A549 (cell line): ENCODE results near the gene PUS3. TPM values are rescaled to one million over a fixed set of nuclear protein-coding genes. Genes with fewer than 3 reads are reported as not detected.

ENCODE experiments used
- ATAC-seq, 2 experiments: fragments of 200-7000 bp in 1 of 2; fragments of >200 bp in 1 of 2; cut with Nextera tagmentation in 1 of 2; cut with Tn5 transposase in 1 of 2; 3 replicates each; pipeline versions ENCODE4 v1.8.0 to v1.9.1; 2018 to 2020; ENCODE audit warnings: mild to moderate bottlenecking in 1 of 2, moderate library complexity in 1 of 2
- CTCF ChIA-PET: fragments of 300-600 bp; sonication (Branson Sonifier 250); formaldehyde crosslinking; extraction: SDS; loops from one replicate; lab custom pipeline; 2021; ENCODE audit warnings: antibody characterized with exemption, inconsistent platforms; lab: Yijun Ruan, JAX
- POLR2A ChIA-PET: fragments of 350-600 bp; formaldehyde crosslinking; extraction: SDS; loops from one replicate; lab custom pipeline; 2021; ENCODE audit warnings: antibody characterized with exemption, inconsistent platforms; lab: Yijun Ruan, JAX
- DNase-seq, 2 experiments: peaks; one replicate each; pipeline versions ENCODE4 v3.0.0 to v3.0.0-alpha.2; 2011 to 2016; ENCODE audit warnings: low read depth in 1 of 2, low spot score in 1 of 2
- FAIRE-seq: peaks from 2 replicates; lab custom pipeline; 2011; peaks lifted over from hg19 to GRCh38; lab: Jason Lieb, UNC
- H3K27ac ChIP-seq, 2 experiments: fragments of >200 bp; sonication (Bioruptor Twin); formaldehyde crosslinking; 3 replicates each; pipeline ENCODE4 v1.5.1; 2016 to 2017
- H3K4me1 ChIP-seq: fragments of >200 bp; sonication (Bioruptor Twin); formaldehyde crosslinking; 3 replicates; pipeline ENCODE4 v1.6.1; 2016
- H3K4me2 ChIP-seq: fragments of >200 bp; sonication (Bioruptor Twin); formaldehyde crosslinking; 3 replicates; pipeline ENCODE4 v1.6.1; 2016
- H3K4me3 ChIP-seq: fragments of >200 bp; sonication (Bioruptor Twin); formaldehyde crosslinking; 3 replicates; pipeline ENCODE4 v1.5.1; 2016
- H3K9me3 ChIP-seq: fragments of >200 bp; sonication (Bioruptor Twin); formaldehyde crosslinking; 3 replicates; pipeline ENCODE4 v1.6.1; 2016
- ATOH8 ChIP-seq: fragments of 250-450 bp; sonication (Bioruptor Pico); IDR thresholded peaks from 2 replicates; pipeline ENCODE4 v1.5.0; 2020; ENCODE audit warnings: low read depth, mild to moderate bottlenecking, moderate library complexity
- BHLHE40 ChIP-seq: IDR thresholded peaks from 2 replicates; pipeline ENCODE4 v1.6.1; 2012; ENCODE audit warnings: low read depth, low read length, inconsistent platforms
- CBX2 ChIP-seq: fragments of 200-600 bp; sonication (generic); IDR thresholded peaks from 2 replicates; pipeline ENCODE4 v1.6.1; 2016; ENCODE audit warnings: low read depth, mild to moderate bottlenecking, borderline replicate concordance
- CBX8 ChIP-seq: fragments of 200-600 bp; sonication (generic); IDR thresholded peaks from 2 replicates; pipeline ENCODE4 v1.6.1; 2016
- CEBPB ChIP-seq, 2 experiments: fragments of >200 bp in 1 of 2; sonication (Bioruptor Twin) in 1 of 2; formaldehyde crosslinking in 1 of 2; IDR thresholded peaks; 2 replicates each; pipeline ENCODE4 v1.6.1; 2012 to 2016
- EHF ChIP-seq: fragments of 250-450 bp; sonication (Bioruptor Pico); IDR thresholded peaks from 2 replicates; pipeline ENCODE4 v1.5.0; 2020; ENCODE audit warnings: mild to moderate bottlenecking
- EP300 ChIP-seq, 2 experiments: fragments of >200 bp; sonication (Bioruptor Twin); formaldehyde crosslinking; IDR thresholded peaks; 2 replicates in 1 of 2; 3 replicates in 1 of 2; pipeline ENCODE4 v1.6.1; 2016 to 2017
- FOSB ChIP-seq: fragments of 250-450 bp; sonication (Bioruptor Pico); IDR thresholded peaks from 2 replicates; pipeline ENCODE4 v1.5.0; 2020; ENCODE audit warnings: mild to moderate bottlenecking, moderate library complexity
- FOSL2 ChIP-seq, 2 experiments: fragments of 450-650 bp in 1 of 2; fragments of >200 bp in 1 of 2; sonication (Bioruptor Twin) in 1 of 2; formaldehyde crosslinking; IDR thresholded peaks; 2 replicates each; pipeline versions ENCODE4 v1.5.0 to v1.6.1; 2016 to 2020; ENCODE audit warnings: mild to moderate bottlenecking in 1 of 2, moderate library complexity in 1 of 2
- FOXS1 ChIP-seq: fragments of 250-450 bp; sonication (Bioruptor Pico); IDR thresholded peaks from 2 replicates; pipeline ENCODE4 v1.5.0; 2020; ENCODE audit warnings: mild to moderate bottlenecking, moderate library complexity
- GATA3 ChIP-seq: IDR thresholded peaks from 2 replicates; pipeline ENCODE4 v1.6.1; 2012; ENCODE audit warnings: borderline replicate concordance
- HDAC2 ChIP-seq: fragments of 200-600 bp; sonication (generic); IDR thresholded peaks from 2 replicates; pipeline ENCODE4 v1.6.1; 2016
- HMGXB4 ChIP-seq: fragments of 250-450 bp; sonication (Bioruptor Pico); IDR thresholded peaks from 2 replicates; pipeline ENCODE4 v1.5.0; 2021; ENCODE audit warnings: mild to moderate bottlenecking, moderate library complexity, borderline replicate concordance
- HOXA7 ChIP-seq: fragments of 250-450 bp; sonication (Bioruptor Pico); IDR thresholded peaks from 2 replicates; pipeline ENCODE4 v1.5.0; 2020; ENCODE audit warnings: mild to moderate bottlenecking, moderate library complexity
- JUN ChIP-seq, 2 experiments: fragments of >200 bp; sonication (Bioruptor Twin); formaldehyde crosslinking; IDR thresholded peaks; 2 replicates in 1 of 2; 3 replicates in 1 of 2; pipeline ENCODE4 v1.6.1; 2016 to 2017
- KDM1A ChIP-seq: fragments of 200-600 bp; sonication (generic); IDR thresholded peaks from 2 replicates; pipeline ENCODE4 v1.6.1; 2016; ENCODE audit warnings: low read depth, mild to moderate bottlenecking
- KDM5A ChIP-seq: fragments of 200-600 bp; sonication (generic); IDR thresholded peaks from 2 replicates; pipeline ENCODE4 v1.6.1; 2016; ENCODE audit warnings: antibody characterized with exemption, mild to moderate bottlenecking
- NFE2L2 ChIP-seq: fragments of 150-350 bp; conservative IDR thresholded peaks from 2 replicates; pipeline ENCODE4 v1.6.1; 2014; ENCODE audit warnings: low read length
- RNF2 ChIP-seq: fragments of 200-600 bp; sonication (generic); IDR thresholded peaks from 2 replicates; pipeline ENCODE4 v1.6.1; 2016; ENCODE audit warnings: low read depth, mild to moderate bottlenecking, antibody characterized with exemption, moderate library complexity, borderline replicate concordance
- SMC3 ChIP-seq: fragments of >200 bp; sonication (Bioruptor Twin); formaldehyde crosslinking; IDR thresholded peaks from 3 replicates; pipeline ENCODE4 v1.6.1; 2018; ENCODE audit warnings: inconsistent platforms
- SREBF2 ChIP-seq: fragments of 450-650 bp; IDR thresholded peaks from 2 replicates; pipeline ENCODE4 v1.6.1; 2014; ENCODE audit warnings: mild to moderate bottlenecking, moderate library complexity
- TP53 ChIP-seq: fragments of 250-450 bp; sonication (Bioruptor Pico); IDR thresholded peaks from 2 replicates; pipeline ENCODE4 v1.5.0; 2021; ENCODE audit warnings: mild to moderate bottlenecking, moderate library complexity
- ZFP36 ChIP-seq: fragments of 450-650 bp; IDR thresholded peaks from 2 replicates; pipeline ENCODE4 v1.6.1; 2014; ENCODE audit warnings: borderline replicate concordance; ENCODE audit not compliant: partially characterized antibody
- WGBS: methylation state at CpG from one replicate; pipeline ENCODE4 v1.1.6; 2017; ENCODE audit errors: missing lambda C conversion rate; 5-methylcytosine and 5-hydroxymethylcytosine counted together
- polyA plus RNA-seq, 4 experiments: library from polyadenylated mRNA; depleted of rRNA in 3 of 4; stranded (reverse); fragments of >200 nt; fragmentation: RNase III in 1 of 4; extraction: RNeasy Plus Mini Kit Qiagen cat#74134 plus additional on column Dnase treatment in 1 of 4; gene quantifications; 2 replicates in 3 of 4; 3 replicates in 1 of 4; pipeline ENCODE4 v1.2.3, GENCODE V29; 2011 to 2017

PUS3 gene
- polyA plus RNA-seq, 2 of the 4 experiments (the other 2 are of a cell fraction), result 5.0 to 8.0 TPM

- H3K4me3 ChIP-seq, result no peak overlapping the region
- no peak for TF ChIP-seq SMC3
- no peak for TF ChIP-seq FOXS1 (CRISPR knock-in tag)
- TF ChIP-seq KDM5A, result no peak
- TF ChIP-seq HOXA7, result no peak
- TF ChIP-seq, all 56 proteins: peak for 0
- ChIA-PET POLR2A (no interaction called here), CTCF (interaction anchor here (1.5 to 2.1 kb wide), 2 partner anchors 13 to 284 kb away, joined by 3 to 8 read pairs; no protein-coding TSS in a partner anchor)
- Histone ChIP-seq H3K27ac (no peak overlapping the region), H3K4me1 (no peaks in the 10 kb centered on the region), H3K9me3 (no peaks in the 10 kb centered on the region), H3K4me2 (peak overlapping the region; percentile 8; the same call in 1 of the 3 replicates)
- 35% methylated on average over 8 of the region's 8 CpGs for WGBS
- FAIRE-seq, result no peak
- no peak for DNase-seq
- ATAC-seq, result no peak
Measured at GRCh38 chr11:125910226-125910849, 7.3 kb upstream of the PUS3 start.

GRCh38 chr11:125904678-125905077, 1.7 kb upstream of the PUS3 start:
- H3K27ac ChIP-seq, result no peak overlapping the region
- H3K4me2 ChIP-seq, result no peak overlapping the region
- 0 out of 3 replicates have a peak, but pooled peaks cover 5% of the 10 kb centered on the region for H3K4me1 ChIP-seq
- FAIRE-seq (no peak), DNase-seq (no peak), ATAC-seq (no peak)
- TF ChIP-seq FOSL2 (IDR thresholded peaks at IDR 0.05) (no peak), FOSL2 (CRISPR knock-in tag; IDR thresholded peaks at IDR 0.05) (no peak), CEBPB (IDR thresholded peaks at IDR 0.05) (no peak), RNF2 (no peak), BHLHE40 (no peak), ATOH8 (CRISPR knock-in tag) (no peak), FOSB (CRISPR knock-in tag) (no peak), HDAC2 (no peak), HMGXB4 (CRISPR knock-in tag) (no peak), JUN (IDR thresholded peaks at IDR 0.05) (no peak), SREBF2 (no peak), EP300 (IDR thresholded peaks at IDR 0.05) (no peak), GATA3 (no peak), KDM1A (no peak), EHF (no peak), CBX8 (no peak), NFE2L2 (no peak), ZFP36 (no peak), CBX2 (no peak), TP53 (CRISPR knock-in tag) (no peak)
- no peak overlapping the region for H3K4me3 ChIP-seq
- ChIA-PET CTCF (interaction anchor here (0.6 to 2.5 kb wide), 2 partner anchors 12 to 17 kb away, joined by 3 to 5 read pairs; no protein-coding TSS in a partner anchor), POLR2A (no interaction called here)
- no peaks in the 10 kb centered on the region for H3K9me3 ChIP-seq
- WGBS, result 75% methylated on average over 11 of the region's 11 CpGs
